SKM-1 treated with dmso at 0.1 percent for 144 hours (cell line): ENCODE measurements around the gene SLC30A7.

Experiments
- DNase-seq: peaks from one replicate; lab custom pipeline; 2025; ENCODE audit not compliant: unreplicated experiment; lab: John Stamatoyannopoulos, UW

Gene SLC30A7

GRCh38 chr1:100971021-100971420 is 75.1 kb downstream of the SLC30A7 start:
- no peak for DNase-seq

GRCh38 chr1:100972185-100972584 is 76.3 kb downstream of the SLC30A7 start:
- DNase-seq = no peak

GRCh38 chr1:100976936-100977335 is 81.0 kb downstream of the SLC30A7 start:
- DNase-seq = no peak

DNA sequence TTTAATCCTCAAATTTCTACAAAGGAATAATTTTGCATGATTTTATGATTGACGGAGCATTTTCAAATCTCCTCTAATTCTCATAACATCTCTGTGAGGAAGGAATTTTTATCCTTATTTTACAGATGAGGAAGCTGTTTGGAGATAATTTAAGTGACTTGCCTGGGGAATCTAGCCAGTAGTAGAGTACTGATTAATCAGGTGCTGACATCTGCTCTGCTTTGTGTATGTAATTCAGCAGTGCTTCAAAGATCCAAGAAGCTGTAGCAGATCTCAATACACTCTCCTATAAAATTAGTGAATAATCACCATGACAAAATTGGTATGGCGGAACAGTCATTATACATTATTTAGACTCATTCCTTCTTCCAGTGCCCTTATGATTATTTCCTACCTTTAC is 83.7 kb downstream of the SLC30A7 start:
- DNase-seq = no peak

GRCh38 chr1:100982793-100983192 is 86.9 kb downstream of the SLC30A7 start:
- DNase-seq = no peak

DNA sequence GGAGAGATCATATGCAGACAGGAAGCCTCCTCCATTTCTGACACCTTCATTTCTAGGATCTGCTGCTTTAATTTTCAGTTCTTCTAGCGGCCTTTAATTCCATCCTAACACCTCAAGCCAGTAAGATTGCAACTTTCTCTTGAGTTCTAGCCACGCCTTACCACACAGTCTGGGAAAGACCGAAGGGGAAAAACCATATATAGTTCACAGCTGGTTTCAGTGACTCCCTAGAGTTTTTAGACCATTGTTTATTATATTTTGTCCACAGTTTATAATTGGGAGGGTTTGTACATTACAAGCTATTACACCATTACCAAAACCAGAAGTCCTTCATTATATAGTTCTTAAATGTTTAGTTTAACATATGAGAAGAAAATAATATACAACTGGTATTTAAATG is 92.2 kb downstream of the SLC30A7 start:
- no peak for DNase-seq

- DNase-seq = no peak
Measured at GRCh38 chr1:100989306-100990077, 93.6 kb downstream of the SLC30A7 start.

DNA sequence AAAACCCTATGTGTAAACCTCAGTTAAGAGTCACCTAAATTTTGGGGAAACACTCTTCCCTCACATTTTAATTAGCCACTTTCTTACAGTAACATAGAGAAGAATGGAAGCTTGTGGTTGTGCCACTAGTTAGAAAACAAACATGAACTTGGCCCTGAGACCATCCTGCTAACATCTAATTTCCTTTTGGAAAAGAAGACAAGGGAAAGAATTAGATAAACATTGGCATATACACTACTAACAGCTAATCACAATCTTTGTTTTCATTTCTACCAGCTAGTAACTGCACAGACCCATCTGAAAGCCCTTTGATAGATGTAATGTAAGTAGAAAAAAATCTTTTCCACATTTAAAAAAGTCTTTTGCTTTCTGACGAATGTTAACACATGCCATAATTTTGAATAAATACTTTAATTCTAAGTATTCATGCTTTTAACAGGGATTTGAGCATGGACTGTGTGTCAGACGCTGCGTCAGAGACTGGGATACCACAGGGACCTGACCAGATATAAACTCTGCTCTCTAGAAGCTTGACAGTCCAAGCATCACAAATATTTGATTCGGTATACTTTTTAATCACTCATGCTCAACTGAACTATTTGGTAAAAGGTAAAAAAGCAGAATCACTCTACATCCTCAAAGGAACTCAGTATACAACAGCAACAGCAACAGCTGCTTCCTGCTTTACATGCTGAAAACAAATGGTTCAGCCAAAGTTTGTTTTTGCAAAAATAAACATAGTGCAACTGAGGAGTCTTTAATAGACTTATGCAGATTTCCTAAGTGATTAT is 99.5 kb downstream of the SLC30A7 start:
- no peak for DNase-seq

DNA sequence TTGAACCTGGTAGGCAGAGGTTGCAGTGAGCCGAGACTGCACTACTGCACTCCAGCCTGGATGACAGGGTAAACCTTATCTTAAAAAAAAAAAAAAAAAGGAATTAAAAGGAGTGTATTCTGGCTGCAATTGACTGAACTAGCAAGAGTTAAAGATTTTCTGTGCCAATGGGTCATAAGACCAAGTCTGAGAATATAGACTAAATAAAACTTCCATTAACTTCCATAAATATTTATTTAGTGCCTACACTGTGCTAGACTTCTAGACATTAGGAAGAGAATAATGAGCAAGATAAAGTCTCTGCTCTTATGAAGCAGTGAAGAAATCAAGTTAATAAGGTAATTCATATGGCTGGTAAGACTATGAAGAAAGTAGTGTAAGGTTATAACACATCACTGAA is 102.5 kb downstream of the SLC30A7 start:
- no peak for DNase-seq

DNA sequence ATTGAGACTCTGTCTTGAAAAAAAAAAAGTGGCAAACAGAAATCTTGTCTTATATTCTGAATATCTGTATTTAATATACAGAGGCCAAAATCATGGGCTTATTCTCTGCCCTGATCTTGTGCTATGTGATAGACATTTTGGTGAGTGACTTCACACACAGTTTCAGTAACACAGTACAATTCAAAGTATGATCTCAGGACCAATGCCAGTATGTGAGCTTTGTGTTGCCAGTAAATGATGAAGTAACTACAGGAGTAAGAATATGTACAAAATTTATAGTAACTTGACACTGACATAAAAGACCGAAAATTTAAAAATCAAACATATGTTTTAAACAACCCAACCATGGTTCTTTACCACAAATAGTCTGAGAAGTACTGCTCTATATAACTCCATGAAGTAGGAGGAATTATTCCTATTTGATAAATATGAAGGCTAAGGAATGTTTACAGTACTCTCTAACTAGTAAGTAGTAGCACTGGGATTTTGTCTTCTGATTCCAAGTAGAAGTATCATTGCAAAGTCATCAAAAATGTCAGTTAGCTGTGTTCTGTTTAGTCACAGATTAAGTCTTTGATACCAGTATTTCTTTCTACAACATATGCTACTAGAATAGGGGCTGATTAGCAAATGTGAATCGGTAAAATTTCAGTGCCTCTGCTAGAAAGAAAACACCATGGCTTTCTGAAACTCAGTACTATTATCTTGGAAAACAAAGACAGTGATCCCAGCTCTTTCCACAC is 104.4 kb downstream of the SLC30A7 start:
- DNase-seq = no peak

DNA sequence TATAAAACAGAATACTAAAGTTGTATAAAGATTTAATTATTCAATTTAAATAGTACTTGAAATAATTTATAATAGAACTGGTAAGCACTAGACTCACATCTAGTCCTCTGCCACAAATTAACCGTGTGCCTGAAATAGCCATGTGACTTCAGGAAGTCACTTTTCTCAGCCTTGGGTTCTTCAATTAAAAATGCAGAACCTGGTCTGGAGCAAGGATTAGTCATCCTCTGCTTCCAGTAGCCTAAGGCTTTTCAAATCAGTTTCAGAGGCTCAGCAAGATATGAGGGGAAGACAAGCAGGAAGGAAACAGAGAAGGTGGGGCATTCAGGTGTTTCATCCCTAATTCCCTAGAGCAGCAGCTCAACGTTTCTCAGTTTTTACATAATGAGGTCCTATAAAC is 106.7 kb downstream of the SLC30A7 start:
- DNase-seq = peak; percentile 70

GRCh38 chr1:101003012-101003650 is 107.2 kb downstream of the SLC30A7 start:
- no peak for DNase-seq

DNA sequence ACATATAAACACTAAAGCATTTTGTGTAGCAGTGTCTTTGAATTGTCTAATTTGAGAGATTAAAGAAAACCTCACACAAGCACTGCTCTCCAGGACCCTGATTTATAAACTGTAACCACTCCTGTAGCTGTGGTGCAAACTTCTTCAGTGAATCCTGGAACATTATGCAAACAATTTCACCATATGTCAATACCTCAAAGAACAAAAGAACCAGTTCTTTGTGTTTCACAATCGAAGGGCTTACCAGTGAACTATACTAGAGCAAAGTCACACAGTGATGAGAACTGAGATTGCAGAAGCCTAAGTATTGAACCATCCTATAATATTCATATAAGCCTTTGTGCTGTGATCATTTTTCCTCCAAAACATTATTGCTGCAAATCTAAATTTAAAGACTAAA is 108.2 kb downstream of the SLC30A7 start:
- peak; percentile 64 for DNase-seq

- DNase-seq = no peak
Measured at GRCh38 chr1:101004670-101005069, 108.8 kb downstream of the SLC30A7 start.

DNA sequence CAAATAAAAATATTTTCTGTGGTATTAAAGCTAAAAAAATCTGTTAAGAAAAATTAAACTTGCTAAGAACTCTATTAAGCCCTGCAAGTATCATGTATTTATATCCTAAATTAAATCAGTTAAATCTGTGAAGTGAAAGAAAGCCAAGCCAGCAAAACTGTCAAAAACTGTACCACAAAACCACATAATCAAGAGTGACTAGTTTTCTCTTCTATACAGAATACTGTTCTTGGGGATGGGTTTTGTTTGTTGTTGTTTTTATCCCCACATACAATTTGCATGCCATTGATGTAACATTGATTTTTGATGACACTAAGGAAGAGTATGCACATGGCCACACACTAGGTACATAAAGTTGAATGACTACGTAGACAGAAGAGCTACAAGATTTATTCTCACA is 109.3 kb downstream of the SLC30A7 start:
- no peak for DNase-seq

GRCh38 chr1:101005871-101006270 is 110.0 kb downstream of the SLC30A7 start:
- no peak for DNase-seq

- no peak for DNase-seq
Measured at GRCh38 chr1:101006553-101006952, 110.7 kb downstream of the SLC30A7 start.

- no peak for DNase-seq
Measured at GRCh38 chr1:101008229-101008834, 112.4 kb downstream of the SLC30A7 start.

DNA sequence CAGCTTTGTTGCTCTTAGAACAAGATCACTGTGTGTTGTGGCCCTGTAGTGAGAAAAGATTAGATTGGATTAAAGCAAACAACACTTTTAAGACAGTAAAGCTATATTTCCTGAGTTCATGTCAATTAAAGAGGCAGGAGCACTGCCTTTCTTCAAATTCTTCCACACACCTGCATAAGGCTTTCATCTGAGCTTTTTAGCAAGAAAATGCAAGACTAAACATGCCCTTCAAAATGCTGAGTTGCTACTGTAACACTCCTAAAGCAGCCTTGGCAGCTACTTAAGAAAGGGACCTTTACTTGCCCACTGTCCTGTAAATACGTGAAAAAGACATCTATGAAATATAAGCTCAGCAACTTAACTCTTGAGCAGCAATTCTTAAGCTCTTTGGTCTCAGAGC is 117.9 kb downstream of the SLC30A7 start:
- DNase-seq = no peak

DNA sequence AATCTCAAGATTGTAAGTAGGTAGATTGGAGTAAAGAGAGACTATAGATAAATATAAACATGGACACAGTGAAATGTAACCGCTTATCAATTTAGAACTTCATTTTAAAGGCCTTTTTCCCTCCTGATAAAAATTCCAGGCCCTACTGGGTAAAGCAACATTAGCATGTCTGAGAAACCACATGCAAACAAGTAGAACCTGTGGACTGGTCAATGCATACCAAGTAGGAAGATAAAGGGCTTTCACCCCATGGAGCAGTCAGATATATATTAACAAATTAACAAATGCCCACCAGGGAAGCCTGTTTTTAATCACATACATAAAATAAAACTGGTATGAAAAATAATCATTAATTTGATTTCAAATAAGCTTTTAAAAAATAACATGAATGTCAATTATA is 121.6 kb downstream of the SLC30A7 start:
- no peak for DNase-seq

DNA sequence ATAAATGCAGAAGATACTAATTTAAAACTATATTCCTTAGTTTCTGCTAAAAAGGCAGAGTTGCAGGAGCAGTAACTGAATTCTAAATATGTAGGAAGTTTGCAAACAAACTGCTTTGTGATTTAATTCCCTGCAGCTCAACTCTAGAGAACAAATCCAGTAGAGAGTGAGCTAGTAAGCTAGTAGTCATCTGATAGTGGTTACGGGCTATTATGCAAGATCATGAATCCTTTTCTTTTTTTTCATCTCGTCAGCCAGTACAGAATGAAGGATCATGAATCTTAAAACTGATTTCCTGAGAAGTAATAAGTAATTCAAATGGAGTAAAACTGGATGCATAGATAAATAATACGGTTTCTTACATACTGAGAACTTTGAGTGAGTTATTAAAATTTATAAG is 126.4 kb downstream of the SLC30A7 start:
- no peak for DNase-seq
